SK-N-MC (cell line): ENCODE data around the gene ZNF652.

Experiments
- DNase-seq: peaks from one replicate; pipeline ENCODE4 v3.0.0-alpha.2; 2011; ENCODE audit warnings: low read depth, low spot score
- H3K27ac ChIP-seq: fragments of 200-600 bp; sonication (generic); 2 replicates; pipeline ENCODE4 v1.5.1; 2016; ENCODE audit warnings: mixed run types
- H3K36me3 ChIP-seq: fragments of 200-600 bp; sonication (generic); 2 replicates; pipeline ENCODE4 v1.6.1; 2017; ENCODE audit warnings: antibody characterized with exemption, low read length, mixed read lengths; ENCODE audit not compliant: insufficient read depth
- H3K4me3 ChIP-seq: fragments of 200-600 bp; sonication (generic); 2 replicates; pipeline ENCODE4 v1.5.1; 2016
- H3K9ac ChIP-seq: fragments of 200-600 bp; sonication (generic); 2 replicates; pipeline ENCODE4 v1.8.0; 2017; ENCODE audit warnings: mixed run types, mixed read lengths; ENCODE audit not compliant: insufficient read length
- H3K9me3 ChIP-seq: fragments of 200-600 bp; sonication (generic); 2 replicates; pipeline ENCODE4 v1.6.1; 2017; ENCODE audit warnings: low read depth, mild to moderate bottlenecking, antibody characterized with exemption, low read length, moderate library complexity, mixed read lengths
- EZH2 ChIP-seq: fragments of 200-600 bp; sonication (generic); IDR thresholded peaks from one replicate; pipeline ENCODE4 v1.6.1; 2017; ENCODE audit warnings: antibody characterized with exemption
- FOXP2 ChIP-seq: optimal IDR thresholded peaks from 2 replicates; pipeline ENCODE3; 2011; ENCODE audit warnings: mild to moderate bottlenecking, moderate library complexity; ENCODE audit not compliant: insufficient read depth; ENCODE audit errors: extremely low read length, control extremely low read depth
- POLR2AphosphoS5 ChIP-seq: IDR thresholded peaks from 2 replicates; pipeline ENCODE4 v1.6.1; 2012; ENCODE audit warnings: mild to moderate bottlenecking, low read depth, low read length, borderline replicate concordance

ZNF652 gene

DNA sequence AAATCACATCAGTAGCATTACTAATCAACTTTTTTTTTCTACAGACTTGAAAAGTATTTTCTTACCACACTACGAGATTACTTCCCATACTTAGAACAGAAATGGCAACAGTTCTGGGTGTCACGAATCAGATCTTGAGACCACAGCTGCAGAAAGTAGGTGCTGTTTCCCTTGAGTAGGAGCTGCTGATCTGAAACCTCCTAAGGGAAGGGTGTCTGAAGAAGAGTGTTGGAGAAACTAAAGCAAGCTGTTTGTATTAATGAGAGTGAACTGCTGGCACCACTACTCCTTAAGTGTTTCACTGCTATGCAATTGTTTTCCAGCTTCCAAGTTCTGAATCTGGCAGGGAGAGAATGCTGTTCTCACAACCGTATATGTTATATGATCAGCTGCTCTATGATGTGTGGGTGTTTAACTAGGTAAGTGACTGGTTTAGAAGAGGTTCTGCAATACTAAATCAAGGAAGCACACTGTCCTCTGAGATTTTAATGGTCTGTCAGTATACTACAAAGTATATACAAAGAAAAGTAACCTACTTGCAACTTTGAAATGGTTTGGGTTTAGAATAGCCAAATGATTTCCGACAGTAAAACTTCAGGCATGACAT, 3.3 kb downstream of the ZNF652 start:
- Histone ChIP-seq H3K36me3 (no peaks in the 10 kb centered on the region), H3K9ac (peak overlapping the region; percentile 81), H3K4me3 (peak overlapping the region; percentile 77), H3K9me3 (no peaks in the 10 kb centered on the region), H3K27ac (peak overlapping the region; percentile 72)
- TF ChIP-seq POLR2AphosphoS5 = no peak
- no peak for TF ChIP-seq EZH2
- no peak for TF ChIP-seq FOXP2
- DNase-seq = no peak

DNA sequence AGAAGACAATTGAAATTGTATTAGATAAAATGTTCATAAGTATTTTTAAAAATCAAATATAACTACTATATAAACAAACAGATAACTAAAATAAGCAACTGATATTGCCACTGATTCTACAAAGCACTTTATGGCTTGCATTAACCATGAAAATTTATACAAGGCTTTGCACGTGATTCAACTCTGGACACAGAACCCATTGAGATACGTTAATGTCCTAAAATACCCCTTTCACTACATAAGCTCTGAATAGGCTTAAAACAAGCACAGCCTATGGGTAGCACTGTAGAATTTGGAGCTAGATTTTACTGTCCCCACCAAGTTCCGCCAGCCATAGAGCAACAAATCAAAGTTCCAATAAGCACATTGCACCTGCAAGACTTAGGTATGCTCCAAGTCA, 4.5 kb downstream of the ZNF652 start:
- H3K27ac ChIP-seq = no peak overlapping the region
- H3K9ac ChIP-seq = no peak overlapping the region
- peak overlapping the region; percentile 77; the same call in 1 of the 2 replicates for H3K4me3 ChIP-seq

DNA sequence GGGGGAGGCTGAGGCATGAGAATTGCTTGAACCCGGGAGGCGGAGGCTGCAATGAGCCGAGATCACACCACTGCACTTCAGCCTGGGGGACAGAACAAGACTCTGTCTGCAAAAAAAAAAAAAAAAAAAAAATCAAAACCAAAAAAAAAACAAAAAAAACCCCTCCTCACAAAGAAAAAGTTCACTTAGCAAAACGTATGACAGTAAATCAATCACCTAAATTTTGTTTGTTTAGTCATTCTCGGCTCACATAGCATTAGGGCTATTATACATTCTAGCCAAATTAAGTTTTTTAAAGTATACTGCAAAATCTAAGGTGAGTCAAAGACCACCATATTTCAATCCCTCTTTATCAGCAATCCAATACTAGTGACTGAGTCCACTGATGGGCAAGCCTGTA, 5.7 kb downstream of the ZNF652 start:
- Histone ChIP-seq H3K9me3 (no peaks in the 10 kb centered on the region), H3K27ac (no peak overlapping the region), H3K4me3 (no peak overlapping the region), H3K9ac (no peak overlapping the region), H3K36me3 (0 out of 2 replicates have a peak, but pooled peaks cover 3% of the 10 kb centered on the region)
- no peak for DNase-seq
- TF ChIP-seq EZH2 (no peak), FOXP2 (no peak), POLR2AphosphoS5 (no peak)

More for the DNA sequence above, 4.5 kb downstream of the ZNF652 start:
- 0 out of 2 replicates have a peak, but pooled peaks cover 3% of the 10 kb centered on the region for H3K36me3 ChIP-seq
- TF ChIP-seq FOXP2 (no peak), POLR2AphosphoS5 (no peak), EZH2 (no peak)
- no peaks in the 10 kb centered on the region for H3K9me3 ChIP-seq
- no peak for DNase-seq

DNA sequence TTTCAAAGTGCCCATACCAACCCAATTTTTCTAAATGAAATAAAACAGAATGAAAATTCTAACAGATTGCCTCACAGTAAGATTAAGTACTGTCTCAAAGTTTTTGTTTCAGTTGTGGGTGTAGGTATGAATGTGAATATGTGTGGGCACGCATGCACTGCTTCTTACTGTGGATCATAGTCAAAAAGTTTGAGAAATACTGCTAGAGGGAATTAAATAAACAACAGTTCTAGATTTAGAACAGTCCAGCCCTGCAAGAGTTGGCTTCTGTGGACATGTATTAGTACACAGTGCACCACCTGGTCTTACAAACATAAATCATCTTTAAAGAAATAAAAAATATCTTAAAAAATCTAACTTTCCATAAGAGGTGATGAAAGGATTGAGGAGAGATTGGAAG, 8.4 kb downstream of the ZNF652 start:
- Histone ChIP-seq H3K27ac (no peak overlapping the region), H3K36me3 (peaks cover 3% of the 10 kb centered on the region; the same call in 1 of the 2 replicates), H3K9ac (no peak overlapping the region), H3K4me3 (no peak overlapping the region), H3K9me3 (no peaks in the 10 kb centered on the region)
- DNase-seq = no peak
- TF ChIP-seq EZH2 (no peak), POLR2AphosphoS5 (no peak), FOXP2 (no peak)

DNA sequence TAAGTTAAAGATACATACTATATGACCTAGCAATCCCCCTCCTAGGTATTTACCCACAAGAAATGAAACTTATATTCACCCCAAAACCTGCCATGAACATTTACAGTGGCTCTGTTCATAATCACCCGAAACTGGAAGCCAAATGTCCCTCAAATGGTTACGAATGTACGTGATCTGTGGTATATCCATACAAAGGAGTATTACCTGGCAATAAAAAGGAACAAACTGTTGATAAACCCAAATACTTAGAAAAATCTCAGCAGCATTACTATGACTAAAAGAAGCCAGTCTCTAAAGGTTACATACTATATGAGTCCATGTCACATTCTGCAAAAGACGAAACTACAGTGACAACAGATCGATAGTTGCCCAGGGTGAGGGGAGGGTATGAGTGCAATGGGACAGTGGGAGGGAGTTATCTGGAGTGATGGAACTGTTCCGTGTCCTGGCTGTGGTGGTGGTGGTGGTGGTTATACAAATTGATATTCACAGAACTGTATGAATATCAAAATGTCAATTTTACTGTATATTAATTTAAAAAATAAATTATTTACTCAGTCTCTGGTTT, 9.4 kb downstream of the ZNF652 start:
- Histone ChIP-seq H3K4me3 (no peak overlapping the region), H3K27ac (no peak overlapping the region), H3K9me3 (no peaks in the 10 kb centered on the region), H3K36me3 (peaks cover 6% of the 10 kb centered on the region; the same call in 1 of the 2 replicates), H3K9ac (no peak overlapping the region)
- TF ChIP-seq POLR2AphosphoS5 (no peak), EZH2 (no peak), FOXP2 (no peak)
- DNase-seq = no peak

DNA sequence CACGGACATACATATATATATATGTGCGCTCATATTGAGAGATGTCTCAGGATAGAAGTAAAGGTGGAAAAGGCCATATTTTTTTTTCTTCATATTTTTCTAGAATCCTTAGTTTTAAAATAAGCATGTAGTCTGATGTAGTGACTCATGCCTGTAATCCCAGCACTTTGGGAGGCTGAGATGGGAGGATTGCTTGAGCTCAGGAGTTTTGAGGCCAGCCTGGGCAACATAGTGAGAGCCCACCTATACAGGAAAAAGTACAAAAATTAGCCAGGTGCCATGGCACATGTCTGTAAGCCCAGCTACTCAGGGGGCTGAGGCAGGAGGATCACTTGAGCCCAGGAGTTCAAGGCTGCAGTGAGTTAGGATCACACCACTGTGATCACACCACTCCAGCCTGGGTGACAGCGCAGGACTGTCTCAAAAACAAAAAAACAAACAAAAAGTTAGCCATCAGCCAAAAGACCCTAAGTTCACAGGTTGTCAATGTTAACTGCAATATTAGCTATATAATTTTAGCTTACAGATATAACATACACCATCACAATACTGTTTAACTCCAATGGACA, 10.4 kb downstream of the ZNF652 start:
- no peaks in the 10 kb centered on the region for H3K9me3 ChIP-seq
- no peak for DNase-seq
- H3K36me3 ChIP-seq = peaks cover 6% of the 10 kb centered on the region; the same call in 1 of the 2 replicates
- H3K4me3 ChIP-seq = no peak overlapping the region
- no peak overlapping the region for H3K27ac ChIP-seq
- TF ChIP-seq FOXP2 (no peak), EZH2 (no peak), POLR2AphosphoS5 (no peak)
- H3K9ac ChIP-seq = no peak overlapping the region

DNA sequence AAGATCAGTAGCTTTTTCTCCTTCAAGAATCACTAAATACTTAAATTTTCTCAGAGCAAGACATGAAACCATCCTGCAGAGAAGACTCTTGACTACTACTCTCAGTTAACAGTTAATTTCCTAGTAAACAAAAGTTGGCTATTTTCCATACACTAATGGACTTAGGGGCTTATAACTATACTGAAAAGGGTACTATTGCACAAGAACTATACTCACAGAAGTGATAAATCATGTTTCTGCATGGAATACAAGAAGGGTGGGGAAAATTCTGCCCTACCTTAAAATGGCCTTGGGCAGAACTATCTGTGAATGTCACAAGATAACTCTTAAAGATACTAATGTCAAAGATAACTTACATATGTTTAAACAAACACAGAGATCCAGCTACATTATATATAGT, 12.5 kb downstream of the ZNF652 start:
- no peak for TF ChIP-seq EZH2
- no peak for TF ChIP-seq POLR2AphosphoS5
- no peak for TF ChIP-seq FOXP2

DNA sequence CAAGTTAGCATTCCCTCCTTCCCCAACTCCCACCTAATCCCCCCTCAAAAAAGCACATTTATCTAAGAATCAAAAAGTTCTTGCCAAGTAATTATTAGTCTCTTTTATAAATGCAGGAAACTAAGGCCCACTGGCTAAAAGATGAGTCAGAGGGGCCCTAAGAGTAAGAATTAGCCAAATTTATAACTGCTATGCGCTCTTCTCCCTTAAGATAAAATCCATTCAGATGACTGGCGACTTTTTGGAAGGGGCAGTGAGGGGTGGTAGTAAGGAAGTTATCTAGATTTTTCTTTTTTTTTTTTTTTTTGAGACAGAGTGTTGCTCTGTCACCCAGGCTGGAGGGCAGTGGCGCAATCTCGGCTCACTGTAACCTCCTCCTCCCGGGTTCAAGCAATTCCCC, 17.1 kb downstream of the ZNF652 start:
- Histone ChIP-seq H3K36me3 (peaks cover 3% of the 10 kb centered on the region; the same call in 1 of the 2 replicates), H3K9ac (no peak overlapping the region), H3K9me3 (no peaks in the 10 kb centered on the region), H3K27ac (no peak overlapping the region), H3K4me3 (no peak overlapping the region)
- no peak for TF ChIP-seq POLR2AphosphoS5
- no peak for TF ChIP-seq EZH2
- TF ChIP-seq FOXP2 = no peak
- no peak for DNase-seq

More for the DNA sequence above, 12.5 kb downstream of the ZNF652 start:
- Histone ChIP-seq H3K9ac (no peak overlapping the region), H3K36me3 (peaks cover 6% of the 10 kb centered on the region; the same call in 1 of the 2 replicates), H3K27ac (peak overlapping the region; percentile 44), H3K9me3 (no peaks in the 10 kb centered on the region), H3K4me3 (0 out of 2 replicates have a peak overlapping the region, but pooled peaks have one; percentile 27)
- DNase-seq = no peak
